GM23338 (cell line): ENCODE results near the gene AK9. TPM values are rescaled to one million over a fixed set of nuclear protein-coding genes. Genes with fewer than 3 reads are reported as not detected.

Experiments
- ATAC-seq: fragments of 200-7000 bp; cut with Tn5 transposase; 3 replicates; pipeline ENCODE4 v1.9.1; 2020
- DNase-seq: peaks from one replicate; pipeline ENCODE4 v3.0.0-alpha.2; 2015; ENCODE audit warnings: low spot score
- H2AFZ ChIP-seq: fragments of 200-600 bp; sonication (generic); 2 replicates; pipeline ENCODE4 v1.8.0; 2016; ENCODE audit warnings: antibody characterized with exemption, mild to moderate bottlenecking, moderate library complexity
- H3F3A ChIP-seq: fragments of 200-600 bp; sonication (generic); replicated peaks from 2 replicates; pipeline ENCODE4 v1.8.0; 2017; ENCODE audit warnings: antibody characterized with exemption, mixed run types, low read depth
- H3K27ac ChIP-seq: fragments of 200-600 bp; sonication (generic); 2 replicates; pipeline ENCODE4 v1.6.1; 2016; ENCODE audit warnings: low read depth
- H3K27me3 ChIP-seq: fragments of 200-600 bp; sonication (generic); 2 replicates; pipeline ENCODE4 v1.8.0; 2016; ENCODE audit warnings: mild to moderate bottlenecking, mixed run types, moderate library complexity; ENCODE audit not compliant: insufficient read depth
- H3K36me3 ChIP-seq: fragments of 200-600 bp; sonication (generic); 2 replicates; pipeline ENCODE4 v1.8.0; 2016; ENCODE audit warnings: mild to moderate bottlenecking; ENCODE audit not compliant: insufficient read depth
- H3K4me1 ChIP-seq: fragments of 200-600 bp; sonication (generic); 2 replicates; pipeline ENCODE4 v1.8.0; 2016; ENCODE audit warnings: mild to moderate bottlenecking, moderate library complexity; ENCODE audit not compliant: insufficient read depth
- H3K4me2 ChIP-seq: fragments of 200-600 bp; sonication (generic); 2 replicates; pipeline ENCODE4 v1.7.1; 2017; ENCODE audit warnings: mixed run types
- H3K4me3 ChIP-seq: fragments of 200-600 bp; sonication (generic); 2 replicates; pipeline ENCODE4 v1.6.1; 2016; ENCODE audit warnings: mixed run types
- H3K79me2 ChIP-seq: fragments of 200-600 bp; sonication (generic); replicated peaks from 2 replicates; pipeline ENCODE4 v1.8.0; 2017; ENCODE audit warnings: mild to moderate bottlenecking; ENCODE audit not compliant: insufficient read depth
- H3K9me2 ChIP-seq: fragments of 200-600 bp; sonication (generic); 2 replicates; pipeline ENCODE4 v1.8.0; 2017; ENCODE audit not compliant: insufficient read depth
- H4K20me1 ChIP-seq: fragments of 200-600 bp; sonication (generic); replicated peaks from 2 replicates; pipeline ENCODE4 v1.8.0; 2017; ENCODE audit warnings: mild to moderate bottlenecking; ENCODE audit not compliant: insufficient read depth
- H3K27ac Mint-ChIP-seq: 2 replicates; pipeline ENCODE4 v1.8.0; 2020; ENCODE audit warnings: inconsistent platforms, mild to moderate bottlenecking, moderate library complexity, mixed read lengths
- H3K27me3 Mint-ChIP-seq: 3 replicates; pipeline ENCODE4 v1.8.0; 2022; ENCODE audit warnings: low read depth, mild to moderate bottlenecking, moderate library complexity, mixed read lengths, inconsistent platforms; ENCODE audit not compliant: insufficient read depth, poor library complexity
- H3K36me3 Mint-ChIP-seq: 3 replicates; pipeline ENCODE4 v1.8.0; 2021; ENCODE audit warnings: low read depth, mild to moderate bottlenecking, inconsistent platforms, moderate library complexity, mixed read lengths
- H3K4me1 Mint-ChIP-seq: 3 replicates; pipeline ENCODE4 v1.8.0; 2020; ENCODE audit warnings: mild to moderate bottlenecking, inconsistent platforms, mixed read lengths
- H3K4me3 Mint-ChIP-seq: 3 replicates; pipeline ENCODE4 v1.8.0; 2021; ENCODE audit warnings: moderate library complexity, mild to moderate bottlenecking, inconsistent platforms, mixed read lengths
- H3K9me3 Mint-ChIP-seq: 3 replicates; pipeline ENCODE4 v1.8.0; 2020; ENCODE audit warnings: moderate library complexity, mild to moderate bottlenecking, inconsistent platforms, mixed read lengths
- CREB1 ChIP-seq: fragments of 250-450 bp; sonication (Bioruptor Pico); IDR thresholded peaks from 2 replicates; pipeline ENCODE4 v1.5.0; 2020; ENCODE audit warnings: low read depth, mild to moderate bottlenecking, moderate library complexity
- CTCF ChIP-seq, 2 experiments: fragments of 200-600 bp in 1 of 2; sonication (generic) in 1 of 2; conservative IDR thresholded peaks; 2 replicates each; pipeline versions ENCODE4 v1.5.1 to v1.6.1; 2016 to 2017; ENCODE audit warnings: antibody characterized with exemption in 2 of 2, low read depth in 2 of 2, mild to moderate bottlenecking in 2 of 2, moderate library complexity in 1 of 2
- EZH2 ChIP-seq: fragments of 200-600 bp; sonication (generic); IDR thresholded peaks from one replicate; pipeline ENCODE4 v1.8.0; 2017; ENCODE audit warnings: antibody characterized with exemption, mild to moderate bottlenecking, low read depth; ENCODE audit not compliant: unreplicated experiment
- EZH2phosphoT487 ChIP-seq: fragments of 200-600 bp; sonication (generic); IDR thresholded peaks from one replicate; pipeline ENCODE4 v1.8.1; 2018; ENCODE audit warnings: antibody characterized with exemption; ENCODE audit not compliant: unreplicated experiment
- JUNB ChIP-seq: IDR thresholded peaks from one replicate; pipeline ENCODE4 v1.6.1; 2016; ENCODE audit warnings: antibody characterized with exemption; ENCODE audit not compliant: unreplicated experiment
- NANOG ChIP-seq: IDR thresholded peaks from 2 replicates; pipeline ENCODE4 v1.6.1; 2016; ENCODE audit warnings: antibody characterized with exemption, borderline replicate concordance
- POLR2AphosphoS5 ChIP-seq: IDR thresholded peaks from 2 replicates; pipeline ENCODE4 v1.6.1; 2016; ENCODE audit warnings: antibody characterized with exemption, low read depth
- STAT1 ChIP-seq: IDR thresholded peaks from one replicate; pipeline ENCODE4 v1.6.1; 2016; ENCODE audit warnings: antibody characterized with exemption; ENCODE audit not compliant: unreplicated experiment
- ZNF114 ChIP-seq: fragments of 250-450 bp; sonication (Bioruptor Pico); IDR thresholded peaks from 2 replicates; pipeline ENCODE4 v1.5.0; 2020; ENCODE audit warnings: mild to moderate bottlenecking, moderate library complexity
- ZNF331 ChIP-seq: fragments of 250-450 bp; sonication (Bioruptor Pico); IDR thresholded peaks from 2 replicates; pipeline ENCODE4 v1.5.0; 2020; ENCODE audit warnings: low read depth, mild to moderate bottlenecking, moderate library complexity
- polyA plus RNA-seq: library from polyadenylated mRNA; unstranded; fragments of >200 nt; fragmentation: Nextera tagmentation; extraction: Ambion mirVana; gene quantifications from 2 replicates; pipeline ENCODE4 v1.2.1, GENCODE V29; 2016
- total RNA-seq: library from RNA; depleted of rRNA; stranded (reverse); fragments of >200 nt; shearing (Covaris generic); gene quantifications from 2 replicates; pipeline ENCODE4 v1.2.3, GENCODE V29; 2014
- TF ChIP-seq, protein P1 (sequence below): fragments of 250-450 bp; sonication (Bioruptor Pico); IDR thresholded peaks from 2 replicates; pipeline ENCODE4 v1.5.0; 2020; ENCODE audit warnings: mild to moderate bottlenecking, moderate library complexity
- TF ChIP-seq, protein P2 (sequence below): IDR thresholded peaks from 2 replicates; pipeline ENCODE4 v1.6.1; 2016; ENCODE audit warnings: antibody characterized with exemption
- TF ChIP-seq, protein P3 (sequence below): IDR thresholded peaks from one replicate; pipeline ENCODE4 v1.6.1; 2018; ENCODE audit warnings: antibody characterized with exemption; ENCODE audit not compliant: unreplicated experiment

Gene AK9
- total and polyA plus RNA-seq, 2 experiments from 2014 or later, result 2.0 to 6.4 TPM

DNA sequence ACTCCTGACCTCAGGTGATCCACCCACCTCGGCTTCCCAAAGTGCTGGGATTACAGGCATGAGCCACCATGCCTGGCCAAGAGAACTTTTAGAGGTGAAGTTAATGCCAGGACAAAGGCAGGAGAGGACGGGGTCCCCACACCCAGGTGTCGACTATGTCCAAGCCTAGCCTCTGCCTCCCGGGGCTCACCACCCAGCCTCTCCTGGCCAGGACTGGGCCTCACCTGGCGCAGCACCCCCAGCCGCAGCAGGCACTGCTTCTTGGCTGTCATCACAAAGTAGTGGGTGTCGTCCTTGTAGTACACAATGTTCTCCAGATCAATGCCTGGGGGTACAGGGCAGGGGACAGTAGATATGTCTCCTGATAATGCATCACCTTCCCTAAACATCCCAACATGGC, 239.6 kb downstream of the AK9 start:
- Histone ChIP-seq H4K20me1 (peaks cover 4% of the 10 kb centered on the region), H3K9me2 (no peaks in the 10 kb centered on the region), H3K4me2 (no peak overlapping the region), H3F3A (0 out of 2 replicates have a peak, but pooled peaks cover 2% of the 10 kb centered on the region), H2AFZ (no peak overlapping the region), H3K27me3 (no peaks in the 10 kb centered on the region; the same call in 1 of the 2 replicates), H3K4me1 (peaks cover 10% of the 10 kb centered on the region), H3K27ac (no peak overlapping the region), H3K4me3 (no peak overlapping the region), H3K79me2 (no peaks in the 10 kb centered on the region), H3K36me3 (no peaks in the 10 kb centered on the region)
- DNase-seq (no peak), ATAC-seq (no peak)
- Mint-ChIP-seq H3K27ac (no peak overlapping the region), H3K9me3 (no peaks in the 10 kb centered on the region), H3K27me3 (peaks cover 22% of the 10 kb centered on the region), H3K4me3 (no peak overlapping the region), H3K4me1 (peaks cover 17% of the 10 kb centered on the region), H3K36me3 (peaks cover 4% of the 10 kb centered on the region)
- TF ChIP-seq JUNB (no peak), POLR2AphosphoS5 (no peak), CTCF (conservative IDR thresholded peaks at IDR 0.05; ENCODE audit: low read depth in 2 of 2) (no peak), ZNF114 (CRISPR knock-in tag) (no peak), EZH2 (no peak), STAT1 (no peak), NANOG (no peak), CREB1 (CRISPR knock-in tag) (no peak), ZNF331 (no peak), EZH2phosphoT487 (no peak)
- TF ChIP-seq, protein P1, sequence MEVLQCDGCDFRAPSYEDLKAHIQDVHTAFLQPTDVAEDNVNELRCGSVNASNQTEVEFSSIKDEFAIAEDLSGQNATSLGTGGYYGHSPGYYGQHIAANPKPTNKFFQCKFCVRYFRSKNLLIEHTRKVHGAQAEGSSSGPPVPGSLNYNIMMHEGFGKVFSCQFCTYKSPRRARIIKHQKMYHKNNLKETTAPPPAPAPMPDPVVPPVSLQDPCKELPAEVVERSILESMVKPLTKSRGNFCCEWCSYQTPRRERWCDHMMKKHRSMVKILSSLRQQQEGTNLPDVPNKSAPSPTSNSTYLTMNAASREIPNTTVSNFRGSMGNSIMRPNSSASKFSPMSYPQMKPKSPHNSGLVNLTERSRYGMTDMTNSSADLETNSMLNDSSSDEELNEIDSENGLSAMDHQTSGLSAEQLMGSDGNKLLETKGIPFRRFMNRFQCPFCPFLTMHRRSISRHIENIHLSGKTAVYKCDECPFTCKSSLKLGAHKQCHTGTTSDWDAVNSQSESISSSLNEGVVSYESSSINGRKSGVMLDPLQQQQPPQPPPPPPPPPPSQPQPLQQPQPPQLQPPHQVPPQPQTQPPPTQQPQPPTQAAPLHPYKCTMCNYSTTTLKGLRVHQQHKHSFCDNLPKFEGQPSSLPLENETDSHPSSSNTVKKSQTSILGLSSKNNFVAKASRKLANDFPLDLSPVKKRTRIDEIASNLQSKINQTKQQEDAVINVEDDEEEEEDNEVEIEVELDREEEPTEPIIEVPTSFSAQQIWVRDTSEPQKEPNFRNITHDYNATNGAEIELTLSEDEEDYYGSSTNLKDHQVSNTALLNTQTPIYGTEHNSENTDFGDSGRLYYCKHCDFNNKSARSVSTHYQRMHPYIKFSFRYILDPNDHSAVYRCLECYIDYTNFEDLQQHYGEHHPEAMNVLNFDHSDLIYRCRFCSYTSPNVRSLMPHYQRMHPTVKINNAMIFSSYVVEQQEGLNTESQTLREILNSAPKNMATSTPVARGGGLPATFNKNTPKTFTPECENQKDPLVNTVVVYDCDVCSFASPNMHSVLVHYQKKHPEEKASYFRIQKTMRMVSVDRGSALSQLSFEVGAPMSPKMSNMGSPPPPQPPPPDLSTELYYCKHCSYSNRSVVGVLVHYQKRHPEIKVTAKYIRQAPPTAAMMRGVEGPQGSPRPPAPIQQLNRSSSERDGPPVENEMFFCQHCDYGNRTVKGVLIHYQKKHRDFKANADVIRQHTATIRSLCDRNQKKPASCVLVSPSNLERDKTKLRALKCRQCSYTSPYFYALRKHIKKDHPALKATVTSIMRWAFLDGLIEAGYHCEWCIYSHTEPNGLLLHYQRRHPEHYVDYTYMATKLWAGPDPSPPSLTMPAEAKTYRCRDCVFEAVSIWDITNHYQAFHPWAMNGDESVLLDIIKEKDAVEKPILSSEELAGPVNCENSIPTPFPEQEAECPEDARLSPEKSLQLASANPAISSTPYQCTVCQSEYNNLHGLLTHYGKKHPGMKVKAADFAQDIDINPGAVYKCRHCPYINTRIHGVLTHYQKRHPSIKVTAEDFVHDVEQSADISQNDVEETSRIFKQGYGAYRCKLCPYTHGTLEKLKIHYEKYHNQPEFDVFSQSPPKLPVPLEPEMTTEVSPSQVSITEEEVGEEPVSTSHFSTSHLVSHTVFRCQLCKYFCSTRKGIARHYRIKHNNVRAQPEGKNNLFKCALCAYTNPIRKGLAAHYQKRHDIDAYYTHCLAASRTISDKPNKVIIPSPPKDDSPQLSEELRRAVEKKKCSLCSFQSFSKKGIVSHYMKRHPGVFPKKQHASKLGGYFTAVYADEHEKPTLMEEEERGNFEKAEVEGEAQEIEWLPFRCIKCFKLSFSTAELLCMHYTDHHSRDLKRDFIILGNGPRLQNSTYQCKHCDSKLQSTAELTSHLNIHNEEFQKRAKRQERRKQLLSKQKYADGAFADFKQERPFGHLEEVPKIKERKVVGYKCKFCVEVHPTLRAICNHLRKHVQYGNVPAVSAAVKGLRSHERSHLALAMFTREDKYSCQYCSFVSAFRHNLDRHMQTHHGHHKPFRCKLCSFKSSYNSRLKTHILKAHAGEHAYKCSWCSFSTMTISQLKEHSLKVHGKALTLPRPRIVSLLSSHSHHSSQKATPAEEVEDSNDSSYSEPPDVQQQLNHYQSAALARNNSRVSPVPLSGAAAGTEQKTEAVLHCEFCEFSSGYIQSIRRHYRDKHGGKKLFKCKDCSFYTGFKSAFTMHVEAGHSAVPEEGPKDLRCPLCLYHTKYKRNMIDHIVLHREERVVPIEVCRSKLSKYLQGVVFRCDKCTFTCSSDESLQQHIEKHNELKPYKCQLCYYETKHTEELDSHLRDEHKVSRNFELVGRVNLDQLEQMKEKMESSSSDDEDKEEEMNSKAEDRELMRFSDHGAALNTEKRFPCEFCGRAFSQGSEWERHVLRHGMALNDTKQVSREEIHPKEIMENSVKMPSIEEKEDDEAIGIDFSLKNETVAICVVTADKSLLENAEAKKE (CRISPR knock-in tag), result no peak
- TF ChIP-seq, protein P2, sequence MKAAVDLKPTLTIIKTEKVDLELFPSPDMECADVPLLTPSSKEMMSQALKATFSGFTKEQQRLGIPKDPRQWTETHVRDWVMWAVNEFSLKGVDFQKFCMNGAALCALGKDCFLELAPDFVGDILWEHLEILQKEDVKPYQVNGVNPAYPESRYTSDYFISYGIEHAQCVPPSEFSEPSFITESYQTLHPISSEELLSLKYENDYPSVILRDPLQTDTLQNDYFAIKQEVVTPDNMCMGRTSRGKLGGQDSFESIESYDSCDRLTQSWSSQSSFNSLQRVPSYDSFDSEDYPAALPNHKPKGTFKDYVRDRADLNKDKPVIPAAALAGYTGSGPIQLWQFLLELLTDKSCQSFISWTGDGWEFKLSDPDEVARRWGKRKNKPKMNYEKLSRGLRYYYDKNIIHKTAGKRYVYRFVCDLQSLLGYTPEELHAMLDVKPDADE, result no peak
- TF ChIP-seq, protein P3, sequence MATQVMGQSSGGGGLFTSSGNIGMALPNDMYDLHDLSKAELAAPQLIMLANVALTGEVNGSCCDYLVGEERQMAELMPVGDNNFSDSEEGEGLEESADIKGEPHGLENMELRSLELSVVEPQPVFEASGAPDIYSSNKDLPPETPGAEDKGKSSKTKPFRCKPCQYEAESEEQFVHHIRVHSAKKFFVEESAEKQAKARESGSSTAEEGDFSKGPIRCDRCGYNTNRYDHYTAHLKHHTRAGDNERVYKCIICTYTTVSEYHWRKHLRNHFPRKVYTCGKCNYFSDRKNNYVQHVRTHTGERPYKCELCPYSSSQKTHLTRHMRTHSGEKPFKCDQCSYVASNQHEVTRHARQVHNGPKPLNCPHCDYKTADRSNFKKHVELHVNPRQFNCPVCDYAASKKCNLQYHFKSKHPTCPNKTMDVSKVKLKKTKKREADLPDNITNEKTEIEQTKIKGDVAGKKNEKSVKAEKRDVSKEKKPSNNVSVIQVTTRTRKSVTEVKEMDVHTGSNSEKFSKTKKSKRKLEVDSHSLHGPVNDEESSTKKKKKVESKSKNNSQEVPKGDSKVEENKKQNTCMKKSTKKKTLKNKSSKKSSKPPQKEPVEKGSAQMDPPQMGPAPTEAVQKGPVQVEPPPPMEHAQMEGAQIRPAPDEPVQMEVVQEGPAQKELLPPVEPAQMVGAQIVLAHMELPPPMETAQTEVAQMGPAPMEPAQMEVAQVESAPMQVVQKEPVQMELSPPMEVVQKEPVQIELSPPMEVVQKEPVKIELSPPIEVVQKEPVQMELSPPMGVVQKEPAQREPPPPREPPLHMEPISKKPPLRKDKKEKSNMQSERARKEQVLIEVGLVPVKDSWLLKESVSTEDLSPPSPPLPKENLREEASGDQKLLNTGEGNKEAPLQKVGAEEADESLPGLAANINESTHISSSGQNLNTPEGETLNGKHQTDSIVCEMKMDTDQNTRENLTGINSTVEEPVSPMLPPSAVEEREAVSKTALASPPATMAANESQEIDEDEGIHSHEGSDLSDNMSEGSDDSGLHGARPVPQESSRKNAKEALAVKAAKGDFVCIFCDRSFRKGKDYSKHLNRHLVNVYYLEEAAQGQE, result no peak
